HEK293 (cell line): ENCODE results near the gene VPS11.

Source experiments
- CTCF ChIA-PET: fragments of 350-600 bp; formaldehyde crosslinking; extraction: SDS; loops from one replicate; lab custom pipeline; 2021; ENCODE audit warnings: antibody characterized with exemption; lab: Yijun Ruan, JAX
- POLR2A ChIA-PET: fragments of 300-600 bp; formaldehyde crosslinking; extraction: SDS; loops from one replicate; lab custom pipeline; 2020; ENCODE audit warnings: antibody characterized with exemption, inconsistent platforms; lab: Yijun Ruan, JAX
- H3K27ac ChIP-seq: fragments of 200-500 bp; sonication (Bioruptor generic); 2 replicates; pipeline ENCODE4 v1.5.1; 2014; ENCODE audit warnings: low read depth, low read length, control low read depth, inconsistent platforms; ENCODE audit errors: extremely low read depth
- H3K36me3 ChIP-seq, 2 experiments: fragments of 200-500 bp in 1 of 2; sonication (Bioruptor generic) in 1 of 2; 1 replicate in 1 of 2; 2 replicates in 1 of 2; pipeline ENCODE4 v1.5.1; 2014 to 2017; ENCODE audit warnings: inconsistent platforms in 2 of 2, low read length in 2 of 2; ENCODE audit not compliant: control insufficient read depth in 2 of 2, insufficient read depth in 1 of 2
- H3K4me1 ChIP-seq: fragments of 200-500 bp; sonication (Bioruptor generic); 2 replicates; pipeline ENCODE4 v1.5.1; 2014; ENCODE audit warnings: mild to moderate bottlenecking, low read length, inconsistent platforms; ENCODE audit not compliant: control insufficient read depth, insufficient read depth
- H3K4me3 ChIP-seq: 2 replicates; pipeline ENCODE4 v1.5.1; 2011; ENCODE audit warnings: low read depth, mild to moderate bottlenecking, control low read depth, low read length, moderate library complexity
- H3K9me3 ChIP-seq: fragments of 200-500 bp; sonication (Bioruptor generic); 2 replicates; pipeline ENCODE4 v1.5.1; 2014; ENCODE audit warnings: low read depth, low read length, inconsistent platforms; ENCODE audit not compliant: control insufficient read depth, insufficient read depth
- IKZF3 ChIP-seq: fragments of 450-650 bp; IDR thresholded peaks from 2 replicates; pipeline ENCODE4 v1.5.0; 2018; ENCODE audit warnings: missing biosample characterization, mild to moderate bottlenecking, missing genetic modification characterization, moderate library complexity
- OVOL3 ChIP-seq: fragments of 450-650 bp; formaldehyde crosslinking; IDR thresholded peaks from 2 replicates; pipeline ENCODE4 v1.5.1; 2016; ENCODE audit warnings: missing biosample characterization, missing genetic modification characterization
- SCRT2 ChIP-seq: fragments of 450-650 bp; formaldehyde crosslinking; IDR thresholded peaks from 2 replicates; pipeline ENCODE4 v1.5.1; 2016; ENCODE audit warnings: missing biosample characterization, missing genetic modification characterization
- SETDB1 ChIP-seq: IDR thresholded peaks from one replicate; pipeline ENCODE4 v1.6.1; 2017; ENCODE audit warnings: mild to moderate bottlenecking, low read length, moderate library complexity, mixed read lengths; ENCODE audit not compliant: insufficient read length
- YY2 ChIP-seq: fragments of 450-650 bp; formaldehyde crosslinking; IDR thresholded peaks from 2 replicates; pipeline ENCODE4 v1.5.1; 2016; ENCODE audit warnings: missing biosample characterization, missing genetic modification characterization
- ZNF10 ChIP-seq: fragments of 450-650 bp; formaldehyde crosslinking; IDR thresholded peaks from 2 replicates; pipeline ENCODE4 v1.5.1; 2017; ENCODE audit warnings: missing biosample characterization, missing genetic modification characterization
- ZNF133 ChIP-seq: fragments of 450-650 bp; formaldehyde crosslinking; IDR thresholded peaks from 2 replicates; pipeline ENCODE4 v1.5.1; 2016; ENCODE audit warnings: missing biosample characterization, missing genetic modification characterization
- ZNF16 ChIP-seq: fragments of 450-650 bp; formaldehyde crosslinking; IDR thresholded peaks from 2 replicates; pipeline ENCODE4 v1.5.1; 2016; ENCODE audit warnings: low read depth, missing biosample characterization, missing genetic modification characterization
- ZNF169 ChIP-seq: fragments of 450-650 bp; formaldehyde crosslinking; IDR thresholded peaks from 2 replicates; pipeline ENCODE4 v1.5.1; 2016; ENCODE audit warnings: missing biosample characterization, missing genetic modification characterization
- ZNF26 ChIP-seq: fragments of 450-650 bp; formaldehyde crosslinking; IDR thresholded peaks from 2 replicates; pipeline ENCODE4 v1.5.1; 2016; ENCODE audit warnings: missing biosample characterization, missing genetic modification characterization
- ZNF48 ChIP-seq: fragments of 450-650 bp; formaldehyde crosslinking; IDR thresholded peaks from 2 replicates; pipeline ENCODE4 v1.5.1; 2016; ENCODE audit warnings: missing biosample characterization, missing genetic modification characterization
- ZNF558 ChIP-seq: fragments of 450-650 bp; formaldehyde crosslinking; IDR thresholded peaks from 2 replicates; pipeline ENCODE4 v1.5.1; 2016; ENCODE audit warnings: missing biosample characterization, missing genetic modification characterization
- ZNF623 ChIP-seq: fragments of 450-650 bp; formaldehyde crosslinking; IDR thresholded peaks from 2 replicates; pipeline ENCODE4 v1.5.1; 2016; ENCODE audit warnings: missing biosample characterization, missing genetic modification characterization
- ZNF654 ChIP-seq: fragments of 450-650 bp; formaldehyde crosslinking; IDR thresholded peaks from 2 replicates; pipeline ENCODE4 v1.5.1; 2016; ENCODE audit warnings: low read depth, missing biosample characterization, missing genetic modification characterization
- ZSCAN30 ChIP-seq: fragments of 450-650 bp; IDR thresholded peaks from 2 replicates; pipeline ENCODE4 v1.5.1; 2018; ENCODE audit warnings: missing biosample characterization, mild to moderate bottlenecking, missing genetic modification characterization, moderate library complexity
- ZXDB ChIP-seq: fragments of 450-650 bp; formaldehyde crosslinking; IDR thresholded peaks from 2 replicates; pipeline ENCODE4 v1.5.1; 2016; ENCODE audit warnings: missing biosample characterization, missing genetic modification characterization
- TF ChIP-seq, protein P1 (sequence below): fragments of 450-650 bp; formaldehyde crosslinking; IDR thresholded peaks from 2 replicates; pipeline ENCODE4 v1.5.1; 2017; ENCODE audit warnings: missing biosample characterization, missing genetic modification characterization
- TF ChIP-seq, protein P2 (sequence below): fragments of 450-650 bp; formaldehyde crosslinking; conservative IDR thresholded peaks from 2 replicates; pipeline ENCODE4 v1.5.1; 2016; ENCODE audit warnings: low read depth, missing biosample characterization, missing genetic modification characterization
- TF ChIP-seq, protein P3 (sequence below): fragments of 450-650 bp; formaldehyde crosslinking; IDR thresholded peaks from 2 replicates; pipeline ENCODE4 v1.5.1; 2016; ENCODE audit warnings: missing biosample characterization, missing genetic modification characterization
- TF ChIP-seq, protein P4 (sequence below): fragments of 450-650 bp; formaldehyde crosslinking; IDR thresholded peaks from 2 replicates; pipeline ENCODE4 v1.5.1; 2016; ENCODE audit warnings: missing biosample characterization, missing genetic modification characterization

The VPS11 gene

GRCh38 chr11:119095066-119095880, 27.7 kb downstream of the VPS11 start (continued):
- TF ChIP-seq ZNF10 (tag by site-specific recombination) = no peak
- no peak for TF ChIP-seq ZNF48 (tag by site-specific recombination)
- no peak for TF ChIP-seq ZNF26

DNA sequence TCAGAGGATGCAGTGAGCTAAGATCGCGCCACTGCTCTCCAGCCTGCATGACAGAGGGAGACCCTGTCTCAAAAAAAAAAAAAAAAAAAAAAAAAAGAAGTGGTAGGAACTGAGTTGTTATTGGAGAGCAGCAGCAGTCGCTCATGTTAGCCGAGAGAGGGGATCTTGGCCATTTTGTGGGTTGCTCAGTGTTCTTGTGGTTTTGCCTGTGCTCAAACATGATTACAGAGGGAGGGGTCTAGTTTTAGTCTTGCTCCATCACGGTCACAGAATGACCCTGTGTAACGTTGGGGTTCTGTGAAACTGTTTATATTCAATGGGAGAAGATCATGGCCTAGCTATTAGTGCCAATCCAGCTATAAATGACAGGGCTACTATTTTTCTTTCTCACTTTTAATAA, 32.1 kb downstream of the VPS11 start:
- no peak overlapping the region for H3K4me3 ChIP-seq
- H3K27ac ChIP-seq = no peak overlapping the region
- peaks cover 0 to 32% of the 10 kb centered on the region in 2 experiments; a peak in 1 of 3 replicates for H3K36me3 ChIP-seq
- POLR2A ChIA-PET = no interaction called here
- H3K4me1 ChIP-seq = no peaks in the 10 kb centered on the region
- CTCF ChIA-PET = interaction anchor here (0.6 to 2.0 kb wide), 9 partner anchors 9 to 273 kb away, joined by 3 to 7 read pairs (median 4); partner anchors contain the start of gene VPS11
- H3K9me3 ChIP-seq = no peaks in the 10 kb centered on the region
- TF ChIP-seq ZNF133 (tag by site-specific recombination) (no peak), ZXDB (no peak), ZNF623 (no peak)

GRCh38 chr11:119100246-119100970, 32.8 kb downstream of the VPS11 start:
- POLR2A ChIA-PET = no interaction called here
- TF ChIP-seq ZSCAN30 (tag by site-specific recombination) (no peak), ZNF169 (tag by site-specific recombination) (no peak), SETDB1 (no peak), OVOL3 (no peak), ZNF16 (tag by site-specific recombination) (no peak), ZNF558 (no peak), IKZF3 (tag by site-specific recombination) (peak; percentile 43; the same call in 1 of the 2 replicates), ZNF654 (tag by site-specific recombination) (peak; percentile 45), YY2 (tag by site-specific recombination) (no peak), SCRT2 (no peak)
- TF ChIP-seq, protein P1, sequence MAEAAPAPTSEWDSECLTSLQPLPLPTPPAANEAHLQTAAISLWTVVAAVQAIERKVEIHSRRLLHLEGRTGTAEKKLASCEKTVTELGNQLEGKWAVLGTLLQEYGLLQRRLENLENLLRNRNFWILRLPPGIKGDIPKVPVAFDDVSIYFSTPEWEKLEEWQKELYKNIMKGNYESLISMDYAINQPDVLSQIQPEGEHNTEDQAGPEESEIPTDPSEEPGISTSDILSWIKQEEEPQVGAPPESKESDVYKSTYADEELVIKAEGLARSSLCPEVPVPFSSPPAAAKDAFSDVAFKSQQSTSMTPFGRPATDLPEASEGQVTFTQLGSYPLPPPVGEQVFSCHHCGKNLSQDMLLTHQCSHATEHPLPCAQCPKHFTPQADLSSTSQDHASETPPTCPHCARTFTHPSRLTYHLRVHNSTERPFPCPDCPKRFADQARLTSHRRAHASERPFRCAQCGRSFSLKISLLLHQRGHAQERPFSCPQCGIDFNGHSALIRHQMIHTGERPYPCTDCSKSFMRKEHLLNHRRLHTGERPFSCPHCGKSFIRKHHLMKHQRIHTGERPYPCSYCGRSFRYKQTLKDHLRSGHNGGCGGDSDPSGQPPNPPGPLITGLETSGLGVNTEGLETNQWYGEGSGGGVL (tag by site-specific recombination) = no peak
- TF ChIP-seq, protein P2, sequence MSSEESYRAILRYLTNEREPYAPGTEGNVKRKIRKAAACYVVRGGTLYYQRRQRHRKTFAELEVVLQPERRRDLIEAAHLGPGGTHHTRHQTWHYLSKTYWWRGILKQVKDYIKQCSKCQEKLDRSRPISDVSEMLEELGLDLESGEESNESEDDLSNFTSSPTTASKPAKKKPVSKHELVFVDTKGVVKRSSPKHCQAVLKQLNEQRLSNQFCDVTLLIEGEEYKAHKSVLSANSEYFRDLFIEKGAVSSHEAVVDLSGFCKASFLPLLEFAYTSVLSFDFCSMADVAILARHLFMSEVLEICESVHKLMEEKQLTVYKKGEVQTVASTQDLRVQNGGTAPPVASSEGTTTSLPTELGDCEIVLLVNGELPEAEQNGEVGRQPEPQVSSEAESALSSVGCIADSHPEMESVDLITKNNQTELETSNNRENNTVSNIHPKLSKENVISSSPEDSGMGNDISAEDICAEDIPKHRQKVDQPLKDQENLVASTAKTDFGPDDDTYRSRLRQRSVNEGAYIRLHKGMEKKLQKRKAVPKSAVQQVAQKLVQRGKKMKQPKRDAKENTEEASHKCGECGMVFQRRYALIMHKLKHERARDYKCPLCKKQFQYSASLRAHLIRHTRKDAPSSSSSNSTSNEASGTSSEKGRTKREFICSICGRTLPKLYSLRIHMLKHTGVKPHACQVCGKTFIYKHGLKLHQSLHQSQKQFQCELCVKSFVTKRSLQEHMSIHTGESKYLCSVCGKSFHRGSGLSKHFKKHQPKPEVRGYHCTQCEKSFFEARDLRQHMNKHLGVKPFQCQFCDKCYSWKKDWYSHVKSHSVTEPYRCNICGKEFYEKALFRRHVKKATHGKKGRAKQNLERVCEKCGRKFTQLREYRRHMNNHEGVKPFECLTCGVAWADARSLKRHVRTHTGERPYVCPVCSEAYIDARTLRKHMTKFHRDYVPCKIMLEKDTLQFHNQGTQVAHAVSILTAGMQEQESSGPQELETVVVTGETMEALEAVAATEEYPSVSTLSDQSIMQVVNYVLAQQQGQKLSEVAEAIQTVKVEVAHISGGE (tag by site-specific recombination) = 0 out of 2 replicates have a peak, but pooled peaks have one; percentile 24
- TF ChIP-seq, protein P3, sequence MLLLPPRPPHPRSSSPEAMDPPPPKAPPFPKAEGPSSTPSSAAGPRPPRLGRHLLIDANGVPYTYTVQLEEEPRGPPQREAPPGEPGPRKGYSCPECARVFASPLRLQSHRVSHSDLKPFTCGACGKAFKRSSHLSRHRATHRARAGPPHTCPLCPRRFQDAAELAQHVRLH (tag by site-specific recombination) = no peak
- TF ChIP-seq, protein P4, sequence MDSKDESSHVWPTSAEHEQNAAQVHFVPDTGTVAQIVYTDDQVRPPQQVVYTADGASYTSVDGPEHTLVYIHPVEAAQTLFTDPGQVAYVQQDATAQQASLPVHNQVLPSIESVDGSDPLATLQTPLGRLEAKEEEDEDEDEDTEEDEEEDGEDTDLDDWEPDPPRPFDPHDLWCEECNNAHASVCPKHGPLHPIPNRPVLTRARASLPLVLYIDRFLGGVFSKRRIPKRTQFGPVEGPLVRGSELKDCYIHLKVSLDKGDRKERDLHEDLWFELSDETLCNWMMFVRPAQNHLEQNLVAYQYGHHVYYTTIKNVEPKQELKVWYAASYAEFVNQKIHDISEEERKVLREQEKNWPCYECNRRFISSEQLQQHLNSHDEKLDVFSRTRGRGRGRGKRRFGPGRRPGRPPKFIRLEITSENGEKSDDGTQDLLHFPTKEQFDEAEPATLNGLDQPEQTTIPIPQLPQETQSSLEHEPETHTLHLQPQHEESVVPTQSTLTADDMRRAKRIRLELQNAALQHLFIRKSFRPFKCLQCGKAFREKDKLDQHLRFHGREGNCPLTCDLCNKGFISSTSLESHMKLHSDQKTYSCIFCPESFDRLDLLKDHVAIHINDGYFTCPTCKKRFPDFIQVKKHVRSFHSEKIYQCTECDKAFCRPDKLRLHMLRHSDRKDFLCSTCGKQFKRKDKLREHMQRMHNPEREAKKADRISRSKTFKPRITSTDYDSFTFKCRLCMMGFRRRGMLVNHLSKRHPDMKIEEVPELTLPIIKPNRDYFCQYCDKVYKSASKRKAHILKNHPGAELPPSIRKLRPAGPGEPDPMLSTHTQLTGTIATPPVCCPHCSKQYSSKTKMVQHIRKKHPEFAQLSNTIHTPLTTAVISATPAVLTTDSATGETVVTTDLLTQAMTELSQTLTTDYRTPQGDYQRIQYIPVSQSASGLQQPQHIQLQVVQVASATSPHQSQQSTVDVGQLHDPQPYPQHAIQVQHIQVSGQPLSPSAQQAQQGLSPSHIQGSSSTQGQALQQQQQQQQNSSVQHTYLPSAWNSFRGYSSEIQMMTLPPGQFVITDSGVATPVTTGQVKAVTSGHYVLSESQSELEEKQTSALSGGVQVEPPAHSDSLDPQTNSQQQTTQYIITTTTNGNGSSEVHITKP (tag by site-specific recombination) = peak; percentile 23; the same call in 1 of the 2 replicates

More at GRCh38 chr11:119100246-119100970, 32.8 kb downstream of the VPS11 start:
- no peak overlapping the region for H3K27ac ChIP-seq
- peak overlapping the region; percentile 63 for H3K4me3 ChIP-seq
- peaks cover 0 to 32% of the 10 kb centered on the region in 2 experiments; a peak in 1 of 3 replicates for H3K36me3 ChIP-seq
- CTCF ChIA-PET = interaction anchor here (0.6 to 1.4 kb wide), 7 partner anchors 8 to 176 kb away, joined by 3 to 7 read pairs (median 3); partner anchors contain the start of gene VPS11
- no peaks in the 10 kb centered on the region for H3K4me1 ChIP-seq
- H3K9me3 ChIP-seq = no peaks in the 10 kb centered on the region
